Measurements from ENCODE around the gene ARHGAP44.
A peak's percentile ranks its signal among the peaks of the same experiment; 100 is the strongest.

ARHGAP44 gene

GRCh38 chr17:12995106-12995895 is 206.0 kb downstream of the ARHGAP44 start:
- DNase-seq, result no peak

GRCh38 chr17:12995896-12996295 is 206.6 kb downstream of the ARHGAP44 start:
- no peak for DNase-seq

- no peak for DNase-seq
Measured at GRCh38 chr17:12996357-12996756, 207.1 kb downstream of the ARHGAP44 start.

- no peak for DNase-seq
Measured at GRCh38 chr17:12996941-12997340, 207.6 kb downstream of the ARHGAP44 start.

- no peak for DNase-seq
Measured at GRCh38 chr17:12998461-12998860, 209.2 kb downstream of the ARHGAP44 start.

GRCh38 chr17:12998874-12999273 is 209.6 kb downstream of the ARHGAP44 start:
- no peak for DNase-seq

GRCh38 chr17:13000561-13000960 is 211.3 kb downstream of the ARHGAP44 start:
- DNase-seq, result no peak

- DNase-seq, result no peak
Measured at GRCh38 chr17:13001991-13002615, 212.8 kb downstream of the ARHGAP44 start.

- peak; percentile 26 for DNase-seq
Measured at GRCh38 chr17:13002761-13003453, 213.6 kb downstream of the ARHGAP44 start.

- DNase-seq, result no peak
Measured at GRCh38 chr17:13003454-13003851, 214.2 kb downstream of the ARHGAP44 start.

- no peak for DNase-seq
Measured at GRCh38 chr17:13003927-13004326, 214.6 kb downstream of the ARHGAP44 start.

- no peak for DNase-seq
Measured at GRCh38 chr17:13004336-13004735, 215.0 kb downstream of the ARHGAP44 start.

GRCh38 chr17:13005530-13005929 is 216.2 kb downstream of the ARHGAP44 start:
- DNase-seq, result no peak

GRCh38 chr17:13008461-13008860 is 219.2 kb downstream of the ARHGAP44 start:
- no peak for DNase-seq

GRCh38 chr17:13010959-13011358 is 221.7 kb downstream of the ARHGAP44 start:
- no peak for DNase-seq

- DNase-seq, result no peak
Measured at GRCh38 chr17:13014801-13015200, 225.5 kb downstream of the ARHGAP44 start.

- no peak for DNase-seq
Measured at GRCh38 chr17:13016881-13017654, 227.8 kb downstream of the ARHGAP44 start.

GRCh38 chr17:13017655-13018459 is 228.6 kb downstream of the ARHGAP44 start, which contains the start of gene ELAC2:
Gene ELAC2 (minus strand): TSS chr17:13018027. CDS start chr17:13017947, 80 bp downstream.
- DNase-seq, result peak; percentile 98

GRCh38 chr17:13024016-13024415 is 234.7 kb downstream of the ARHGAP44 start:
- no peak for DNase-seq

- peak; percentile 61 for DNase-seq
Measured at GRCh38 chr17:13024526-13025257, 235.4 kb downstream of the ARHGAP44 start.

GRCh38 chr17:13025258-13025627 is 235.9 kb downstream of the ARHGAP44 start:
- DNase-seq, result no peak

Measured in activated CD4-positive, alpha-beta T cell treated with anti-CD3 and anti-CD28 coated beads, Interleukin-2, amount 50 U/mL, for 16 hours (primary cell).